Adipocyte (in vitro differentiated cells): ENCODE results near the gene PLEKHH2.

ENCODE experiments used
- DNase-seq: peaks from one replicate; pipeline ENCODE4 v3.0.0-alpha.2; 2015; ENCODE audit warnings: low read depth
- H3K27me3 ChIP-seq: replicated peaks from 2 replicates; pipeline ENCODE4 v1.7.0; 2013; ENCODE audit warnings: mild to moderate bottlenecking, low read length, moderate library complexity; ENCODE audit not compliant: control insufficient read depth, insufficient read depth
- H3K36me3 ChIP-seq: 2 replicates; pipeline ENCODE4 v1.7.0; 2013; ENCODE audit warnings: low read length, mild to moderate bottlenecking, moderate library complexity; ENCODE audit not compliant: control insufficient read depth, insufficient read depth, severe bottlenecking
- H3K4me1 ChIP-seq: 2 replicates; pipeline ENCODE4 v1.7.0; 2013; ENCODE audit warnings: mild to moderate bottlenecking, low read length, moderate library complexity; ENCODE audit not compliant: control insufficient read depth, insufficient read depth
- H3K4me3 ChIP-seq: 2 replicates; pipeline ENCODE4 v1.7.0; 2013; ENCODE audit warnings: mild to moderate bottlenecking, low read length, moderate library complexity
- H3K9ac ChIP-seq: 2 replicates; pipeline ENCODE4 v1.7.0; 2013; ENCODE audit warnings: mild to moderate bottlenecking, low read length, moderate library complexity
- H3K9me3 ChIP-seq: 2 replicates; pipeline ENCODE4 v1.7.0; 2013; ENCODE audit warnings: mild to moderate bottlenecking, low read length, moderate library complexity; ENCODE audit not compliant: control insufficient read depth

Gene PLEKHH2

GRCh38 chr2:43796206-43796605, 159.1 kb downstream of the PLEKHH2 start:
- Histone ChIP-seq H3K4me1 (peaks cover 2% of the 10 kb centered on the region), H3K9ac (no peak overlapping the region), H3K4me3 (no peak overlapping the region), H3K9me3 (no peaks in the 10 kb centered on the region), H3K36me3 (peaks cover 19% of the 10 kb centered on the region), H3K27me3 (no peaks in the 10 kb centered on the region)
- DNase-seq = no peak

GRCh38 chr2:43798300-43798699, 161.2 kb downstream of the PLEKHH2 start:
- no peaks in the 10 kb centered on the region for H3K27me3 ChIP-seq
- no peak for DNase-seq
- H3K4me1 ChIP-seq = no peaks in the 10 kb centered on the region
- H3K9ac ChIP-seq = no peak overlapping the region
- no peak overlapping the region for H3K4me3 ChIP-seq
- H3K9me3 ChIP-seq = no peaks in the 10 kb centered on the region
- H3K36me3 ChIP-seq = peaks cover 12% of the 10 kb centered on the region

GRCh38 chr2:43800894-43801293, 163.8 kb downstream of the PLEKHH2 start:
- Histone ChIP-seq H3K9me3 (no peaks in the 10 kb centered on the region), H3K36me3 (peaks cover 19% of the 10 kb centered on the region), H3K4me3 (no peak overlapping the region), H3K9ac (no peak overlapping the region), H3K4me1 (no peaks in the 10 kb centered on the region), H3K27me3 (no peaks in the 10 kb centered on the region)
- DNase-seq = no peak

- Histone ChIP-seq H3K9me3 (no peaks in the 10 kb centered on the region), H3K4me1 (no peaks in the 10 kb centered on the region), H3K9ac (no peak overlapping the region), H3K36me3 (peaks cover 18% of the 10 kb centered on the region), H3K4me3 (no peak overlapping the region), H3K27me3 (no peaks in the 10 kb centered on the region)
- no peak for DNase-seq
These were observed 165.1 kb downstream of the PLEKHH2 start for GRCh38 chr2:43802135-43802534.

DNA sequence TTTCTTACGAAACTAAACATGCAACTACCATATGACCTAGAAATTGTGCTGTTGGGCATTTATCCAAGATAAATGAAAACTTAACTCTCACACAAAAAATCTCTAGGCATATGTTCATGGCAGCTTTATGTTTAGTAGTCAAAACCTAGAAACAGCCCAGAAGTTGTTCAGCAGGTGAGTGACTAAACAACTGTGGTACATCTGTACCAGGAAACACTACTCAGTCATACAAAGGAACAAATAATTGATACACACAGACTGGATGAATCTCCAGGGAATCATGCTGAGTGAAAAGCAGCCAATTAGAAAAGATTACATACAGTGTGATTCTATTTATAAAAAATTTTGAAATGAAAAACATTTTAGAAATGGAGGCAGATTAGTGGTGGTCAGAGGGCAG, 166.1 kb downstream of the PLEKHH2 start:
- Histone ChIP-seq H3K9ac (no peak overlapping the region), H3K9me3 (no peaks in the 10 kb centered on the region), H3K36me3 (peaks cover 18% of the 10 kb centered on the region), H3K4me3 (no peak overlapping the region), H3K4me1 (peaks cover 4% of the 10 kb centered on the region), H3K27me3 (no peaks in the 10 kb centered on the region)
- peak; percentile 3 for DNase-seq

DNA sequence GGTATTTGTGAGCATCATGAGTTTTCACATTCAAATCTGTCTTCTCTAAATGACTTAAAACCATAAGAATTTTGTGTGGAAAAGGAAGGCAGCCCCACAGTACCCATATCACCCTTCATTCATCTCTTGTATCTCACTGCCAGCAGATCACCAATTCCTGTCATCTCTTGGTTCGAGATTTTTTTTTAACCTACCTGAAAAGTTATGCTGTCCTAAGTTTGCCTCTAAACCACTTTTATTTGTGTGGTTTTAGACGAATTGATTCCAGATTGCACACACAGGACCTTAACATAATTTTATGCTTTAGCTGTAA, 169.6 kb downstream of the PLEKHH2 start:
- no peaks in the 10 kb centered on the region for H3K27me3 ChIP-seq
- no peak overlapping the region for H3K4me3 ChIP-seq
- H3K9ac ChIP-seq = no peak overlapping the region
- H3K4me1 ChIP-seq = peaks cover 16% of the 10 kb centered on the region
- no peak for DNase-seq
- peaks cover 25% of the 10 kb centered on the region for H3K36me3 ChIP-seq
- H3K9me3 ChIP-seq = no peaks in the 10 kb centered on the region

GRCh38 chr2:43810452-43810851, 173.4 kb downstream of the PLEKHH2 start:
- no peaks in the 10 kb centered on the region for H3K27me3 ChIP-seq
- peaks cover 15% of the 10 kb centered on the region for H3K36me3 ChIP-seq
- no peak for DNase-seq
- H3K9ac ChIP-seq = no peak overlapping the region
- H3K9me3 ChIP-seq = no peaks in the 10 kb centered on the region
- no peak overlapping the region for H3K4me3 ChIP-seq
- peaks cover 16% of the 10 kb centered on the region for H3K4me1 ChIP-seq

DNA sequence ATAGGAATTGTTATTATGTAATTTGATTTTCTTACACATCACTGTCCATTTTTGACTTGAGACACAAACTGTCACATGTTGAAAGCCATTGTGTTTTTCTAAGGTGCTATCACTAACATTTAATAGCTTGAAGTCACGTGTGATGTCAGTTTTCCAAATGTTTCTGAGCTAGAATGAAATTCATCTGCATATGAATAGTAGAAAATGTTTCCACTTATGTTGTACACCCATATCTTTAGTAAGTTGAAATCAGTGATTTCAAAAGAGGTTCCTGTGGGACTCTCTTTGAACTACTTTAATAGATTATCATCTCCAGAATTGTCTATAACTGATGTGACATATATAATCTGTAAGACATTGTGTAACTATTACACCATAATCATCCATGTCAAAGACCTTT, 173.8 kb downstream of the PLEKHH2 start:
- no peaks in the 10 kb centered on the region for H3K27me3 ChIP-seq
- no peak for DNase-seq
- H3K4me1 ChIP-seq = peaks cover 16% of the 10 kb centered on the region
- no peak overlapping the region for H3K4me3 ChIP-seq
- H3K9ac ChIP-seq = no peak overlapping the region
- no peaks in the 10 kb centered on the region for H3K9me3 ChIP-seq
- H3K36me3 ChIP-seq = peaks cover 12% of the 10 kb centered on the region

DNA sequence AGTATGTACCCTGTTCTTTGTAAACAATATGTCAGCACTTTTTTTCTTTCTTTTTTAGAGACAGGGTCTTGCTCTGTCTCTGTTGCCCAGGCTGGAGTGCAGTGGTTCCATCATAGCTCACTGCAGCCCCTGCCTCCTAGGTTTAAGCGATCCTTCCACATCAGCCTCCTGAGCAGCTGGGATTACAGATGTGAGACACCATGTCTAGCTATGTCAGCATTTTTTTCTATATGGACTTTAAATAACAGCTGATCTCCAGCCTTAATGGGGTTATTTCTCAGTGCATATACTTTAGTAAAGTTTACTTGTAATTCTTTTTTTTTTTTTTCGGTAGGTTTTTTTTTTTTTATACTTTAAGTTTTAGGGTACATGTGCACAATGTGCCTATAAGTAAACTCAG, 174.9 kb downstream of the PLEKHH2 start:
- DNase-seq = no peak
- no peaks in the 10 kb centered on the region for H3K27me3 ChIP-seq
- H3K9me3 ChIP-seq = no peaks in the 10 kb centered on the region

GRCh38 chr2:43812947-43813346, 175.9 kb downstream of the PLEKHH2 start:
- peaks cover 12% of the 10 kb centered on the region for H3K4me1 ChIP-seq
- no peaks in the 10 kb centered on the region for H3K27me3 ChIP-seq
- no peak for DNase-seq
- peaks cover 7% of the 10 kb centered on the region for H3K36me3 ChIP-seq
- no peak overlapping the region for H3K9ac ChIP-seq
- no peaks in the 10 kb centered on the region for H3K9me3 ChIP-seq
- no peak overlapping the region for H3K4me3 ChIP-seq

More for the DNA sequence above, 174.9 kb downstream of the PLEKHH2 start:
- Histone ChIP-seq H3K36me3 (peaks cover 7% of the 10 kb centered on the region), H3K4me1 (peaks cover 16% of the 10 kb centered on the region), H3K4me3 (no peak overlapping the region), H3K9ac (no peak overlapping the region)

DNA sequence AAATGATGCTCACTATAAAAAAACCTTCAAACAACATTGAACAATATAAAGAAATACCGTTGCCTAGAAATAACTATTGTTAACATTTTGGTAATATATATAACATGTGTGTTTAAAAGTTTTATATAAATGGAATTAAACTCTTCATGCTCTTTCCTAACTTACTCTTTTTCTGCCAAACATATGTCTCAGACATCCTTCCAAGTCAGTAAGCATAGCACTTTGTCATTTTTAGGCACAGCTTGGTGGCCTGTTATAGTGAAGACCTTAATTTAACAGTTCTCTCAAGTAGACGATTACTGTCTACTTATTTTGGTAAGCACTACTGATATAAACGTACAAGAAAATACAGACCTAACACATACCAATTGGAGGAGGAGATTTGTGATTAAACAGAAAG, 177.7 kb downstream of the PLEKHH2 start:
- Histone ChIP-seq H3K9me3 (no peaks in the 10 kb centered on the region), H3K36me3 (peaks cover 7% of the 10 kb centered on the region), H3K27me3 (no peaks in the 10 kb centered on the region), H3K4me3 (no peak overlapping the region), H3K4me1 (peaks cover 12% of the 10 kb centered on the region), H3K9ac (no peak overlapping the region)
- no peak for DNase-seq
